ENCODE measurements around the gene ZNF484. TPM values are rescaled to one million over a fixed set of nuclear protein-coding genes. Genes with fewer than 3 reads are reported as not detected.
"Not testable (repeated sequence)": the region's sequence is repeated elsewhere in the genome, so short reads cannot be mapped to it uniquely, and the experiment has no call there.

Gene ZNF484
- total and polyA plus RNA-seq, 2 experiments from 2014 or later: 3.4 to 10.5 TPM

DNA sequence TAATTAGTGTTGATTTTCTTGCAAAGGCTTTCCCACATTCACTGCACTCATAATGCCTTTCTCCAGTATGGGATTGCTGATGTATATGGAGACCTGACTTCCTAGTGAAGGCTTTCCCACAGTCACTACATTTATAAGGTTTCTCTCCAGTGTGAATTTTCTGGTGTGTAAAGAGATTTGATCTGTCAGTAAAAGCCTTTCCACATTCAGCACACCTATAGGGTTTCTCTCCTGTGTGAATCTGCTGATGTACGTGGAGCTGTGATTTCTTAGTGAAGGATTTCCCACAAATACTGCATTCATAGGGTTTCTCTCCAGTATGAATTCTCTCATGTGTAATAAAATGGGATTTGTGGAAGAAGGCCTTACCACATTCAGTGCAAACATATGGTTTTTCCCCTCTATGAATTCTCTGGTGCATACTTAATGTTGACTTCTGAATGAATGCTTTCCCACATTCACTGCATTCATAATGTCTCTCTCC is 31.1 kb downstream of the ZNF484 start:
- H3K36me3 ChIP-seq: peaks cover 24% of the 10 kb centered on the region
- H3K4me3 ChIP-seq: no peak overlapping the region
- H3K27me3 ChIP-seq: no peaks in the 10 kb centered on the region
- H3K4me1 ChIP-seq (ENCODE audit: low read depth): no peaks in the 10 kb centered on the region
- no peak overlapping the region for H3K27ac ChIP-seq
- no peaks in the 10 kb centered on the region for H3K9me3 ChIP-seq (ENCODE audit: low read depth)
- no peak for DNase-seq (ENCODE audit: low read depth in 1 of 2, low spot score in 1 of 2)
- TF ChIP-seq, protein P1, sequence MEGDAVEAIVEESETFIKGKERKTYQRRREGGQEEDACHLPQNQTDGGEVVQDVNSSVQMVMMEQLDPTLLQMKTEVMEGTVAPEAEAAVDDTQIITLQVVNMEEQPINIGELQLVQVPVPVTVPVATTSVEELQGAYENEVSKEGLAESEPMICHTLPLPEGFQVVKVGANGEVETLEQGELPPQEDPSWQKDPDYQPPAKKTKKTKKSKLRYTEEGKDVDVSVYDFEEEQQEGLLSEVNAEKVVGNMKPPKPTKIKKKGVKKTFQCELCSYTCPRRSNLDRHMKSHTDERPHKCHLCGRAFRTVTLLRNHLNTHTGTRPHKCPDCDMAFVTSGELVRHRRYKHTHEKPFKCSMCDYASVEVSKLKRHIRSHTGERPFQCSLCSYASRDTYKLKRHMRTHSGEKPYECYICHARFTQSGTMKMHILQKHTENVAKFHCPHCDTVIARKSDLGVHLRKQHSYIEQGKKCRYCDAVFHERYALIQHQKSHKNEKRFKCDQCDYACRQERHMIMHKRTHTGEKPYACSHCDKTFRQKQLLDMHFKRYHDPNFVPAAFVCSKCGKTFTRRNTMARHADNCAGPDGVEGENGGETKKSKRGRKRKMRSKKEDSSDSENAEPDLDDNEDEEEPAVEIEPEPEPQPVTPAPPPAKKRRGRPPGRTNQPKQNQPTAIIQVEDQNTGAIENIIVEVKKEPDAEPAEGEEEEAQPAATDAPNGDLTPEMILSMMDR (IDR thresholded peaks at IDR 0.05; ENCODE audit: low read depth, low read length): no peak

DNA sequence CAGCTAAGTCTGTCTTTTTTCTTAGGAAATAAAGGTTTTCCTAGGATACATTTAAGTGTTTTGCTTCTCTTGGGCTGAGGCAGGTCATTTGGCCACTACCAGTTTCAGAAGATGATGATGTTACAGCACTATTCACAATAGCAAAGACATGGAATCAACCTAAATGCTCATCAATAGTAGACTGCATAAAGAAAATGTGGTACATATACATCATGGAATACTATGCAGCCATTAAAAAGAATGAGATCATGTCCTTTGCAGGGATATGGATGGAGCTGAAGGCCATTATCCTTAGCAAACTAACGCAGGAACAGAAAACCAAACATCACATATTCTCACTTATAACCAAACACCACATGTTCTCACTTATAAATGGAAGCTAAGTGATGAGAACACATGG is 39.4 kb downstream of the ZNF484 start:
- H3K27ac ChIP-seq; H3K27me3 ChIP-seq; H3K4me1 ChIP-seq (ENCODE audit: low read depth); H3K4me3 ChIP-seq; DNase-seq (ENCODE audit: low read depth in 1 of 2, low spot score in 1 of 2); H3K9me3 ChIP-seq (ENCODE audit: low read depth); H3K36me3 ChIP-seq: not testable (repeated sequence)

DNA sequence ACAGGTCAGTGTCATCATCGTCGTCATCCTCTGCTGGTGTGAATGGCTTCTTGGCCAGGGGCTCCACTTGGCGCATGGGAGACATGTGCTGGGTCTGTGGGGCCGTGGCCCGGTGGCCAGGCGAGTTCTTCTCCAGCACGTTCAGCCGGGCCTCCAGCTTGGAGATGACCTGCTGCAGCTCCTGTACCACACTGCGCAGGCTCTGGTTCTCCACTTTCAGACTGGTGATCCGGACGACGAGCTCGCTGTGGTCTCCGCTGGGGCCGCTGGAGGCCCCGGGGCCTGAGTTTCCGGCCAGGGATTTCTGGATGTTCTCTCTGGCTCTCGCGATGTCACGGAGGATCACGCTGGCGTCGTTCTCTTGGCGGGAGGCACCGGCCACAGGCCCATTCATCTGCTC is 40.6 kb downstream of the ZNF484 start:
- Histone ChIP-seq H3K4me3 (no peak overlapping the region), H3K36me3 (no peaks in the 10 kb centered on the region), H3K9me3 (ENCODE audit: low read depth) (peaks cover 3% of the 10 kb centered on the region), H3K27me3 (no peaks in the 10 kb centered on the region), H3K27ac (no peak overlapping the region), H3K4me1 (ENCODE audit: low read depth) (no peaks in the 10 kb centered on the region)
- DNase-seq (ENCODE audit: low read depth in 1 of 2, low spot score in 1 of 2): no peak
- TF ChIP-seq, protein P1 (IDR thresholded peaks at IDR 0.05; ENCODE audit: low read depth, low read length): no peak

DNA sequence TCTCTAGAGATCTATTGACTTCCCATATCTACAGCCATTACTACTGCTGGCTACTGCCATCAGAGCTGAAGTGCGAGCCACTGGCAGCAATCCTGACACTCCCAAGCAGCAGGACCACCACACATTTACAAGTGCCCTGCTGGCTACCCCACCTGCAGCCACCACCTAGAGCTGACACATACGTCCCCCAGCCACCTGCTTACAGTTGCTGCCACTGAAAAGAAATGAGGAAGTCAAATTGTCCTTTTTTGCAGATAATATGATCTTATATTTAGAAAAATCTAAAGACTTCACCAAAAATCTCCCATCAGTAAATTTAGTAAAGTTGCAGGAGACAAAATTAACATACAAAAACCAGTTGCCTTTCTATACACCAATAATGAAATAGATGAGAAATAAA is 48.4 kb downstream of the ZNF484 start:
- H3K4me3 ChIP-seq: no peak overlapping the region
- H3K36me3 ChIP-seq: no peaks in the 10 kb centered on the region
- no peak for DNase-seq (ENCODE audit: low read depth in 1 of 2, low spot score in 1 of 2)
- H3K9me3 ChIP-seq (ENCODE audit: low read depth): peaks cover 3% of the 10 kb centered on the region
- no peaks in the 10 kb centered on the region for H3K27me3 ChIP-seq
- TF ChIP-seq, protein P1 (IDR thresholded peaks at IDR 0.05; ENCODE audit: low read depth, low read length): no peak
- H3K4me1 ChIP-seq (ENCODE audit: low read depth): no peaks in the 10 kb centered on the region
- H3K27ac ChIP-seq: no peak overlapping the region

DNA sequence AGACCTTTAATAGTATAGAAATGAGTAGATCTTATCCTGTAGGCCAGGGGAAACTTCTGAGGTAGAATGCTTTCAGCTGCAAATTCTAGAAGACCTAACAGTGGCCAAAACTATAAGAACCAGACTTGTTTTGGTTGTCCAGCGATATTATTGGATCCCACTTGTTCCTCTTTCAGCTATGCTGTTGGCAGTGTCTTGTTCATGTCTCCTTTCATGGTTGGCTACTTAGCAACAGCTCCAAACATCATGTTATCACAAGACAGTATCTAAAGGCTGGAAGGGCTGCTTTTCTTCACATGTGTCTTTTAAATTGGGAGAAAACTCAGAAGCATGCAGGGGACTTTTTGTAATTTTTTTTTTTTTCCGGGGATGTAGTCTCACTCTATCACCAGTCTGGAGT is 52.8 kb downstream of the ZNF484 start:
- H3K4me3 ChIP-seq; H3K36me3 ChIP-seq; DNase-seq (ENCODE audit: low read depth in 1 of 2, low spot score in 1 of 2); H3K9me3 ChIP-seq (ENCODE audit: low read depth); H3K27me3 ChIP-seq; H3K27ac ChIP-seq; H3K4me1 ChIP-seq (ENCODE audit: low read depth): not testable (repeated sequence)

DNA sequence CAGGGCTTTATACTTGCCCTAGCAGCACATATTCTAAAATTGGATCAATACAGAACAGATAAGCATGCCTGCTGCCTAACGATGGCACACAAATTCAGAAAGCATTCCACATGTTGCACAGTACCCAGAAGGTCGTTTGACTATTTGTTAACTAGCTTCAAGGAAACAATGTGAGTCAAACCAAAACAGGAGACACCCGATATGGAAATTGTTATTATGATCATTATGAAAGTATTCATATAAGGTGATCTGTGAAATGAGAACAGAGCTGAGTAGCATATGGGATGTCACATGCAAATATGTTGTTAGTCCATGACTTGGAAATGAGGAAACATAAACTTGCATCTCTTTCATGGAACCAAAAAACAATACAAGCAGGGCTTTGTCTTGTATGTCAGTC is 56.9 kb downstream of the ZNF484 start:
- Histone ChIP-seq H3K4me3 (no peak overlapping the region), H3K4me1 (ENCODE audit: low read depth) (no peaks in the 10 kb centered on the region), H3K27me3 (peaks cover 4% of the 10 kb centered on the region), H3K9me3 (ENCODE audit: low read depth) (no peaks in the 10 kb centered on the region), H3K27ac (no peak overlapping the region), H3K36me3 (no peaks in the 10 kb centered on the region)
- TF ChIP-seq, protein P1 (IDR thresholded peaks at IDR 0.05; ENCODE audit: low read depth, low read length): no peak
- DNase-seq (ENCODE audit: low read depth in 1 of 2, low spot score in 1 of 2): no peak

DNA sequence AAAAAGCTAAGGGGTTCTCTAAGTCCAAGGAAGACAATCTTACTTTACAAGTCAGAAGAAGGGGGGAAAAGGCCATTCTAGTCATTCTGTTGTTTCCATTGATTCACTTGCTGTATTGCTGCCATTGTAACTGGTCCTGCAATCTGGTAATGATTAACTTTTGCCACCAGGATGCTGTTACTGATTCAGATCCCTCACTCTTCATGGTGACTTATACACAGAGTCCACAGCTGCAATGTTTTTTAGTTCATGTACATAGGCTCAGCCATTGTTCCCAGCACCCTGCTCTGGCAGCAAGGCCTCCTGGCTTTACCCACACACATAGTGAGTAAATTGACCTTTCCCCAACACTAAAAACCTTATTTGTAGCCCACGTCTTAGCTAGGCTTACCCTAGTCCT is 57.9 kb downstream of the ZNF484 start:
- not testable (repeated sequence) for H3K27ac ChIP-seq; H3K4me1 ChIP-seq (ENCODE audit: low read depth); DNase-seq (ENCODE audit: low read depth in 1 of 2, low spot score in 1 of 2); H3K36me3 ChIP-seq; H3K9me3 ChIP-seq (ENCODE audit: low read depth); H3K4me3 ChIP-seq
- peaks cover 13% of the 10 kb centered on the region for H3K27me3 ChIP-seq

DNA sequence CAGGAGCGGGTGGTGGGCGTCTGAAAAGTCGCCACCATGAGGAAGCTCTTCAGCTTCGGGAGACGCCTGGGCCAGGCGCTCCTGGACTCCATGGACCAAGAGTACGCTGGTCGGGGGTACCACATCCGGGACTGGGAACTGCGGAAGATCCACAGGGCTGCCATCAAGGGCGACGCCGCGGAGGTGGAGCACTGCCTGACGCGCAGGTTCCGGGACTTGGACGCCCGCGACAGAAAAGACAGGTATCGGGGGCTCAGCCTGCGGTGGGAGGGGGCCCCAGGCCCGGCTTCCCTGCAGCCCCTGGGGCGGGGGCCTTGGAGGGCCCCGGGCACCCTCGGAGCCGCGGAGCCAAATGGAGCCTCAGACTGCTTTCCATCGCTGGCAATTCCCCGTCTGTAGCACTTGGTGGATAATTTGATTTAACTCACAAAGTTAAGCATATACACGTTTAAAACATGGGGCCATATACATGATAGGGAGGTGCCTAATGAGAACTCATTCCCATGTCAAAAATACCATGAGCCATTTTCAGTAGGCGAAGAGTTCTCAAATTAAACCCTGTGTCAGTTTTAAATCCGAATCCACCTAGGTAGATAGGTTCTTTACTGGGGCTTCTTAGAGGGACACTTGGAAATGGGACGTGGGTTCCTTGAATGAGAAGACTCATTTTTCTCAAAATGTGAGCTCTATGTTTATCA is 68.1 kb downstream of the ZNF484 start:
- peaks cover 100% of the 10 kb centered on the region for H3K27me3 ChIP-seq
- H3K4me3 ChIP-seq: peak overlapping the region; percentile 6

More for the DNA sequence above, 68.1 kb downstream of the ZNF484 start:
- not testable (repeated sequence) for H3K27ac ChIP-seq; H3K36me3 ChIP-seq; H3K9me3 ChIP-seq (ENCODE audit: low read depth); DNase-seq (ENCODE audit: low read depth in 1 of 2, low spot score in 1 of 2); H3K4me1 ChIP-seq (ENCODE audit: low read depth)
